Measurements from ENCODE around the gene CRHR2.
"Not testable (repeated sequence)": the region's sequence is repeated elsewhere in the genome, so short reads cannot be mapped to it uniquely, and the experiment has no call there.

CRHR2 gene

DNA sequence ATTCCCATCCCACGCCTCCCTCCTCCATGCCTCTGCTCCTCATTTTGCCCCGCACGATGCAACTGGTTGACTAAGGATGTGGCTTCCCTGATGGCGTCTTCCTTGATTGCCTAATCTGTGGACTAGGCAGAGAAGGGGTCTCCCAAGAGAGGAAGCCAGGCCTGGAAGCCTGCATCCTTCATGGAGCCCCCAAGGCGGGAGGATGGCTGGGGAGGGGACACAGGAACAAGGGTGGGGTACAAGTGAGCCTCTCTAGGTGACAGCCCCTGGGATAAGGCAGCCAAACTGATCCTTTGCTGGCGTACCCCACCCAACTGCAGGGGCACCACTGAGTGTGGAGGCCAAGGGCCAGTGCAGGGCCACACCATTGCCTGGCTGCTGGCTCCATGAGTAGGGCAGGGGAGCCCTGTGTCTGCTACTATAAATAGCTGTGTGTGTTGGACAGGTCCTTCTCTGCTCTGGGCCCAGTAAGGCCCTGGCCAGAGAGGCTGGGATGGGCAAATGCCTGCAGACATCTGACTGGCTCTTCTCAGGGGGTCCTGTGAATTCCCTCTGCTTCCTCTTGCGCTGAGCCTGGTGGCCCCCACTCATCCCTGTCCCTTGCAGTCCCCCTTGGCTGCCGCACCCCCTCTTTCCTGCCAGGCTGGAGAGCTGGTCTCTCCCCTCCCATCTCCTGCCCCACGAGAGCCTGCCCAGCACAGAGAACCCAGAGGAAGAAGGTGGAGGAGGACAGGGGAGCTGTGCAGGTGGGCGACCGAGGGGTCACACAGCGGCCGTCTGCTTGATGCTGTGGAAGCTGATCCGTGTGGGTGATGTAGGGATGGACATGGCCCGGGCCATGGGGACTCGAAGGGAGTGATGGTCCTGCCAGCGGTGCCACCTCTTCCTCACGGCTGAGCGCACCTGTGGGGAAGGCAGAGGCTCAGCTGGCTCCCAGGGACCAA, 29.3 kb downstream of the CRHR2 start:
- DNase-seq = no peak

DNA sequence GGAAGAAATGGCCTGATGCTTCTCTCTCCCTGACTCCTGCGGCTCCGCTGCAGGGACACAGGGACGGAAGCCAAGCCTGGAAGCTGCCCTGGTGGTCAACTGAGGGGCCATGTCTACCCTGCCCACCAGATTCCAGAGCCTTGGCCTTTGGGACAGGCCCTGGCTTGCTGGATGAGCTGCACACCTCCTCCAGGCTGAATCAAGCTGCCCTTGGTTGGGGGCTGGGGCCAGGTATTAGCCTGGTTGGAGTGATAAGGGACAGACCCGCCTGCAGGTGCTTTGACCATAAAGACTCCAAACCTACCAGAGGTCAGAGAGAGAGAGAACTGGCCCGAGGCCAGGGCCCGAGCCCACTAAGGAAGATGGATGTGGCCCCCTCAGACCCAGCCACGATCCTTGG, 30.1 kb downstream of the CRHR2 start:
- no peak for DNase-seq

DNA sequence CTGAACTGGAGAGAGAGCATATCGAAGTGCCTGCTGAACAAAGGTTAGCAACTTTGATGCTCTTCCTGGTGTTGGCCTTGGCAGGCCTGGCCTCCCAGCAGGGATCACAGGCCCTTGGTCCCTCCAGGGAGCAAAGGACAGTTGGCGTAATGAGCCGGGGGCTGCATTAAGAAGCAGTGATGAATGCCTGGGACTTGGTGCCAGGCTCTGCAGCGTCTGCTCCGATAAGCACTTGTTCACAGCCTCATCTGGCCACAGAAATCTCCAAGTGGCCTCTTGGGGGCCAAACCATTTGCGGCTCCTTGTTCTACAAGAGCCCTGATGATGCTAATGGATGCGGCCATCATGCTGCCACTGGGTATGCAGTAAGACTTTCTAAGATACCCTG, 31.8 kb downstream of the CRHR2 start:
- DNase-seq = no peak

DNA sequence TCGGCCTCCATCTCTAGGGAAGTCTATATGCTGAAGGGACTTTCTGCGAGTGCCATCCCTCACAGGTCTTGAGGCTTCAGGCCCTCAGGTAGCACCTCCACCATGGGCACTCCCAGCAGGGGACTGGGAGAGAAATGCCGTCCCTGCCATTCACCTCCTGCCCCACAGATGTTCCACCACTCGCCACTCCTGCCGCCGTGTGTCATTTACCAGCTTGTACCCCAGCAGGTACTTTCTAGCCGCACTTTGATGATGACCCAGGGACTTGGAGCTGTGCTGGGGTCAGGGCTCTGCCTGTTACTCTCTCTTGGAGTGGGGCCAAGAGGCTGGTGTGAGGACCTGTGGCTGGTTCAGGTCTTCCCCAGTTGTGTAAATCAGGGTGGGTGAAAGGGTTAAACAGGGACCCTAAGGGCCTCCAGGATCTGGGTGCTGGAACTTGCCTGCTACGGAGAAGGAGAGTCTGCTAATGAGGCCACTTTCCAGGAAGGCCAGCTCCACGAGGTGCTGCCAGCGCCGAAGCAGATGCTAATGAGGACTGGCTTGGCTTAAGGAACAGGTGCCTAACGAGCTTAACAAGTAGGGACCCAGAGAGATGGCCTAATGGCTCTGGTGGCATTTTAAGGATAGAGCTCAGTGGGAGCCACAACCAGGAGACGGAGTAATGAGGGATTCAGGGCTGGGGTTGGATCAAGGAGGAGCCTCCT, 32.4 kb downstream of the CRHR2 start:
- DNase-seq = no peak

DNA sequence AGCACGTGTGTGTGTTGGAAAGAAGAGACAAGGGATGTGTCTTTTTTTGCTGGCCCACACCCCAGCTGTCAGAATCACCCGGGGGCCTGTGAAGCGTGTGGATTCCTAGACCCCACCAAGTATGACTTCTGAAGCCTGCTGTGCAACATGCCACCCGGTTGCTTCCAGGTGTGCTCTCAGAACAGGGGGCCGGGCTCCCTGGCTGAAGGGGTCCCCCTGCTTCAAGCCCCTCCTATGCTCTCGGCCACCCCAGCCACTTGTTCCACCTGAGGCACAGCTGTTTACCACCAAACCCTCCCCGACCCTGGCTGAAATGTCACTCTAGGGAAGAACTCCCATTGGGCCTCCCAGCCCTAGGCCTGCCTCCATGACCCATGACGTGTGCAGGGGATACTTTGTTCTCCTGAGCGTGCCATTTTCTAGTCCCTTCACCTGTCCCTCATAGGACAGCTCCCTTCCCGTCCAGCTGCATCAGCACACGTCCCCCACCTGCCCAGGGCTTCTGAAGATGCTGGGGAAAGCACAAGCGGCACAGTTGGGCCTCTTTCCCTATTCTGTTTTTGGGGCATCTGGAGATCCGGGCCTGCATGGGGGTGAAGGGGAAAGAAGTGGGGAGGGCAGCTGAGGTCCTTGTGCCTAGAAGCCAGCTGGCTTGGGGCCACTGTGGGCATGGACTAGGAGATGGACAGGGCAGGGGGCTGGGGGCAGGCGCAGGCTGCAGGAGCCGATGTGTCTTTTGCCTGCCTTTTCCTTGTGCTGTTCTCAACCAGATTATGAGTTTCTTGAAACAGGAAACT, 33.3 kb downstream of the CRHR2 start:
- no peak for DNase-seq

DNA sequence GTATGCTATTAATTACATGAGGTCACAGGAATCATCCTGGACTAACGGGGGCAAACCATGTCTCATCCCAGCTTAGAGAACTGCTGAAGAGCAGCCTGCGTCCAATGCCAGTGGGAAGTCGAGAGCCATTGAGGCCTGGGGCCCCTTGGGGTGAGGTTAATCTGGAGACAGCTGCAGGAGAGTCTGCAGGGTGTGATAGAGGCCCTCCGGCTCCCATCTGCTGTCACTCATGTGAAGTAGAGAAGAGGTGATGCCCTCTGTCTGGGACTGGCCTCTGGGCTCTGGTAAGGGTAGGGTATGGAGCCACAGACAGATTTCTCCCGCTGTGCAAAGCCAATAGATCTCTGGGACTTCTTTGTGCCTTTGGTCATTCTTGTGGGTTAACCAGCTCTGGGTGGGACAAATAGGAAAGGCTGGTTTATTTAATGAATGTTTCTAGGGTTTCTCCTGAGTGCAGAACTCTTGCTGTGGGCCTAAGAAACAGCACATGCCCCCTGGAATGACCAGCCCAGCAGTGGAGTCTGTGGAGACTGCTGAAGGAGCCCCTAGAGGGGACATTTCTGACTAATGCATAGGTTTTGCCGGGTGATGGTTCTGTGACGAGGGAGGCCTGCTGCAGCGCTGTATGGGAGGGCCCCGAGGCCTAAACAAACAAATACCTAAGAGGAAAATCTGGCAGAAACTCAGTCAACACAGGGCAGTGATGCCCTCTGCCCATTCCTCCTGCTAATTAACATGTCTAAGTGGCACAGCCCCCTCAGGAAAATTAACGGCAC, 34.5 kb downstream of the CRHR2 start:
- DNase-seq = no peak

DNA sequence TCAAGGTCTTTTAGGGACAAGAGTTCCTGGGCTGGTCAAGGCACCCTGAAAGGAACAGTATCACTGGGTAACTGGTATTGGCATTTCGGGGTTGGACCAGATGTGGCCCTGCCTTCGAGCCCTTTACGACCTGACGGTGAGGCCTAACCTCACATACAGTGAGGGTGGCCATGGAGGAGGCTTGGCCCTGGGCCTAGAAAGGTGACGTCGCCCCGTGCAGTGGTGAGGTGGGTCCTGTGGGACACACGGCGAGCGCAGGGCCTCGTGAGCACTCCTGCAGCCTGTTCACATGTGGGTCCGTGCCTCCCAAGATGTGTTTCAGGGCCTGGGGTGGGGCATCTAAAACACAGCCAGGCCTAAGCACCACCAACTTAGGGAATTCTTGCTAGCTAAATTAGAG, 36.1 kb downstream of the CRHR2 start:
- no peak for DNase-seq

DNA sequence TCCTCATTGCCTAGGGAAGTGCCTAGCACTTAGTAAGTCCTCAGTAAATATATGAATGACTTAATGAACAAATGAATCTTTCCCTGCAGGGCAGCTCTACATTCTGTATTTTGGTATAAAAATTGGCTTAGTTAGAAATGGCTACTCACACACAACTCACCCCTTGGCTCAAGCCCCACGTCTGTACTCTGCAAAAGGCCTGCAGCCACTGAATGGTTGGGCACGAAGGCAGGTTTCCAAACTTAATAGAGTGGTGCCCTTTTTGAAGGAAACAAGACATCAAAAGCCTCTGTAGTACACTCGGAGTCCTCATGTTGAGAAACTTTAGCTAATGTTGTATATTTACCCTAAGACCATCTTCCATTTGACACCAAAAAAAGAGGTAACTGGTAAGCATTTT, 36.6 kb downstream of the CRHR2 start:
- no peak for DNase-seq

DNA sequence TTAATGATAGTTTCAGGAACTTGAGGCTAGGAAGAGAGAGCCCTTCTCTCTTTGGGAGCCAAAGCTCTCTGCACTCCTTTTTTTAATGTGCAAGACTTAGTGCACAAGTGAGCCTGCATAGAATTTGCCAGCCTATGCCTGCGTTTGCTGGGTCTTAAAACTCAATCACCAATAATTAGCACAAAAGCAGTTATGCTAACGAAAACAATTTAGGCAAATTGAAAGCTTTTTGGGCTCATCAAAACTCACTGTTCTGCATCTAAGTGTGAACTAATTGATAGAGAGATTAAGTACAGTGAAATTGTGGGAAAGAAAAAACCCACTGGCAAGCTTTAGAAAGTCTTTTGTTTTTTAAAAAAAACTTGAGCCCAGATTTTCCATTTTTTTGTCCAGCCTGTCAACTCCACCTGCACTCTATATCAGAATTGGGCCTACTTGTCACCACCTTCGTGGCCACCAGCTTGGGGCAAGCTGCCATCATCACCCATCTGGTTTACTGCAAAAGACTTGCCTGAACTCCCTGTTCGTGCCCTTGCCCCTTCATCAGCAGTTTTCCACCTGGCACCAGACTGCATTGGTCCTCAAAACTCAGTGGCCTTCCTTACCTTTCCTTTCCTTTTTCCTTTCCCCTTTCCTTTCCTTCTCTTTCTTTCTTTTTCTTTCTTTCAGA, 37.8 kb downstream of the CRHR2 start:
- DNase-seq = no peak

DNA sequence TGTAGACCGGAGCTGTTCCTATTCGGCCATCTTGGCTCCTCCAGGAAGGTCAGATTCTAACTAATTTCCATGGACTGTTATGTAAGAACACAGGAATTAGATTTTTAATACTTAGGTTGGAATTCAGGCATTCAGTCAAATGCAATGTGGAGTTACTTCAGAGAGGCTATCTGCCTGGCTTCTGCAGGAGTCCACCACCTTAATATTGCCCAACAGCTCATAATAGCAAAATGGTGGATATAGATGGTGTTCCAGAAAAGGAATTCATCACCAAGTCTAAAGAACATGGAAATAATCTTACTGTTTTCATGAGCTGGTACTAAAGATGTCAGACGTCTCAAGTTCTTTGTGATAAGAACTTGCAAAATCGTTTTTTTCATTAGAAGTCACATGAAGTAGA, 39.5 kb downstream of the CRHR2 start:
- DNase-seq = no peak

DNA sequence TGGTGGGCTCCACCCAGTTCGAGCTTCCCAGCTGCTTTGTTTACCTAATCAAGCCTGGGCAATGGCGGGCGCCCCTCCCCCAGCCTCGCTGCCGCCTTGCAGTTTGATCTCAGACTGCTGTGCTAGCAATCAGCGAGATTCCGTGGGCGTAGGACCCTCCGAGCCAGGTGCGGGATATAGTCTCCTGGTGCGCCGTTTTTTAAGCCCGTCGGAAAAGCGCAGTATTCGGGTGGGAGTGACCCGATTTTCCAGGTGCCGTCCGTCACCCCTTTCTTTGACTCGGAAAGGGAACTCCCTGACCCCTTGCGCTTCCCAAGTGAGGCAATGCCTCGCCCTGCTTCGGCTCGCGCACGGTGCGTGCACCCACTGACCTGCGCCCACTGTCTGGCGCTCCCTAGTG, 39.9 kb downstream of the CRHR2 start:
- DNase-seq = not testable (repeated sequence)

DNA sequence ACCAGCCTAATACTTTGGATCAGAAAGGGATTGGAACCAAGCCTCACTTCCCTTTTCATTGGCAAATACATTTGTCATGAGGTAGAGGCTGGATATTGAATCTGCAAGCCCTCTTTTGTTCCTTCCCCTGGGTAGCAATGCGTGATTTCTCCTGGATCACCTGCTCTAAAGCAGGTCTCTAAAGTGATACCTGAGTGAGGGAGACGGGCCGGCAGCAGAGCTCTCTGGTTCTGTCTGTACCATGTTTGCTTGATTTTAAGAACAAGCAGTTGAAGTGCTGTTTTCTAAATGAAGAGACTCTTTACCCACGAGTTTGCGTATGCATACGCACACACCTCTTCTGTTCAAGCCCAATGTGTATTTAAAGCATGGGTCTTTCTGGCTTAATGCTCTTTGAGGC, 46.5 kb downstream of the CRHR2 start:
- DNase-seq = no peak

DNA sequence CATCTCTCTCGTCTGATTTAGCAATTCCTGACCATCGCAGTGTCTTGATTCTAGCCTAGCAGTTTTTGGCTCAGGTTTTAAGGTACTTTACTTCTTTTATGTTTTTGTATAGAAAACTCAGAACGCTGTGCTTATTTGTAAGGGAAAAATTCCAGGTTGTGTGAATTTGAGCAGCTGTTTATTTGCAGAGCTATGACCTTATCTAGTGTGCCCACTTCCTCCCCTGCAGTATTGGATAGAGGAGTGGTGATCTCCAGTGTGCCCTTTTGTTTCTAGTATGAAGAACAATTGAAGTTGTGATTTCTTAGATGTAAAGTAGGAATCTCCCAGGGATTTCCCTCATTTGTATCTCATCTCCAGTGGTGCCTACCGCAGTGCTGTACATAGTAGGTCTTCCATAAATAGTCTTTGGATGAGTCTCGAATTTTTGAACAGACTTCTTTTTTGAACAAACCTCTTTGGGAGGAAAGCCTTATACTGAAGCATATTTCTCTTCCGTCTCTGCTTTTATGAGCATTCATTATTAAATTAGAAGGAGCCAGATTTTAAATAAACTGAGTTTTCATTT, 47.5 kb downstream of the CRHR2 start:
- no peak for DNase-seq

DNA sequence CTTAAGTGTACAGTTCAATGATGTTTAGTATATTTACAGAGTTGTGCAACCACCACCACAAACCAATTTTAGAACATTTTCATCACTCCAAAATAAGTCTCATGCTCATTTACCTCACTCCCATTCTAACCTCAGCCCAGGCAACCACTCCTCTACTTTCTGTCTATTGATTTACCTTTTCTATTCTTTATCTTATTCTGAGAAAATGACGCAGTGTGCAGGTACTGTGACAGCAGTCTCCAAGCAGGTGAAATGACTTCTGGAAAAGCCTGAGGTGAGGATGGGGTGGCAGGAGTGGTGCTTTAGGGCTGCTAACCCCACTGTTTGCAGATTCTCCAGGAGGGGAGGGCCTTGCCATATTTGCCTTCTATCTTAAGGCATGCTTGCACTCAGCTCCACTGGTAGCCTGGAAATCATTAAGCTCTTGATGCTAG, 48.0 kb downstream of the CRHR2 start:
- no peak for DNase-seq

DNA sequence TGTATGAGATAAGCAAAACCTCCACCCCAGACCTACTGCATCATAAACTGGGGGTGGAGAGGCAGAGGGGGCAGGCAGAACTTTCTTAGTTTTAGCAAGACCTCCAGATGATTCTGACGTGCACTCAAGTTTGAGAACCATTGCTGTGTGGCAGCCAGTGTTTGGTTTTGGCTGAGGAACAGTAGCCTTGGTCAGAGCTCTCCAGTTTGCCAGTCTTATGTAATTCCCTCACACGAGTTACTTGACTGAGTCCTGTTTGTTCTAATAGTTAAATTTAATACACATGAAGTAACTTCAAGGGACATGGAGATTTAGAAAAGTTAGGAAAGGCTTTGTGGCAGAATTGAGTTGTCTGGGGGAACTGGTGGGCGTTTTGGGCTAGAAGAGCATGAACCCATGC, 49.0 kb downstream of the CRHR2 start:
- no peak for DNase-seq

DNA sequence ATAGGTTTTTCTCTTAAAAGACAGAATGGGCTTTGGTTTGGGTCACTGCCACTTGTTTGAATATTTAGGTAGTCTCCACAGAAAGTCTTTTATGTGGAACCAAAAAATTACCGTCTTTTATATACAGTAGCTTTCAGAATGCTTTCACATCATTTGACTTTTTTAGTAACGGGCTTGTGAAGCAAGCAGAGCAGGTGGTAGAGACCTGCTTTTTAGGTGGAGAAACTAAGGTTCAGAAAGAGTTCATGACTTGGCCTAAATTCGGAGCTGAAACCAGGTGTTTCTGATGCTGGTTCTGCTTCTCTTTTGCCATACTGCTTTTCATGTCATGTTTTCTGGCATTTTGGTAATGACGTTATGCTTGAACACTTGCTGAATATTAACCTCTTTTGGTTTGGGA, 51.3 kb downstream of the CRHR2 start:
- DNase-seq = no peak

DNA sequence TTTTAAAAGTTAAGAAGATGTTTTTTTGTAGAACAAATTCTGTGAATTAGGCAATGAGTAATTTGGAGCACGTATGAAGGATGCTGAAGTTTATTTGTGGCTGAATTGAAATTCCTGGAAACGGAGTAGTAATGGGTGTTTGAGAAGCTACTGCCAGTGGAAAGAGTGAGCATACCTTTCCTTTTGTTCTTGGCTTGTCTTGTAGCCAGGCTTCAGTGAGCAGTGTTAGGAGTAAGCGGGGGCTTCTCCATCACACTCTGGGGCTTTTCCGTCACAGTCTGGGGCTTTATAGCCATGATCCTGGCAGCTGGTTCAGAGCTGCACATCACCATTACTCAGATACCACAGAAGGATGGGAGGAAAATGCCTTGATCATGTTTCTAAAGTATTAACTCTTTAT, 55.2 kb downstream of the CRHR2 start:
- no peak for DNase-seq

DNA sequence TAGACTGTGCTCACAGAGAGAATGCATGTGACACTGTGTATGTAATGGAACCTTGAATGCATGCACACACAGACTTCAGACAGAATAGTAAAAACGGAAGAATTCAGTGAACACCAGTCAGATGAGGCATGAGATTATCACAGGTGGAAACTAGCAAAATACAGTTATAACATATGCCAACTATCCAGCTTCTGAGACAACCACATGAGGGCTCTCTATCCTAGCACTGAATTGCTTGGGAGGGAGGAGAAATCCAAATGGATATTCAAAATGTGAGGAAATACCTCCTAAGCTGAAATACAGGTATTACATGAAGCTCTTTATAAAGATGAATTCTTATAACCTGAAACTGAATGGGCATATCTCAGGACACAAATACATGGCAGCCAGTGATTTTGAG, 57.0 kb downstream of the CRHR2 start:
- no peak for DNase-seq

DNA sequence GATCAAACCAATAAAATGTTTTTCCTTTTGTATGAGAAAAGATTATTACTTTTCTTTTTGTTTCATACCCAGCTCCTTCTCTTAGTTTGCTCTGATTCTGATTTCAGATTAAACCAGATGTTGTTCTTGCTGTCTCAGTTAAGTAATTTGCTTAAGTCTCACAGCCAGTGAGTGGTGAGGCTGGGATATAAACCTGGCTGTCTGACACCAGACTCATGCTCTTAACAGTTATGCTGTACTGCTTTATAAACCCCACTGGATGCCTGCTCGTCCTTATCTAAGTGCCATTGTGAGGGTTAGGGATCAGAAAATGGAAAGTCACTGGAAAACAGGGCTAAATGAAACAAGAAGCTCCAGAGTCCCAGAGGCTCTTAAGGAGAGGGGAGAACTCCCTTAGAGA, 63.3 kb downstream of the CRHR2 start:
- DNase-seq = no peak

DNA sequence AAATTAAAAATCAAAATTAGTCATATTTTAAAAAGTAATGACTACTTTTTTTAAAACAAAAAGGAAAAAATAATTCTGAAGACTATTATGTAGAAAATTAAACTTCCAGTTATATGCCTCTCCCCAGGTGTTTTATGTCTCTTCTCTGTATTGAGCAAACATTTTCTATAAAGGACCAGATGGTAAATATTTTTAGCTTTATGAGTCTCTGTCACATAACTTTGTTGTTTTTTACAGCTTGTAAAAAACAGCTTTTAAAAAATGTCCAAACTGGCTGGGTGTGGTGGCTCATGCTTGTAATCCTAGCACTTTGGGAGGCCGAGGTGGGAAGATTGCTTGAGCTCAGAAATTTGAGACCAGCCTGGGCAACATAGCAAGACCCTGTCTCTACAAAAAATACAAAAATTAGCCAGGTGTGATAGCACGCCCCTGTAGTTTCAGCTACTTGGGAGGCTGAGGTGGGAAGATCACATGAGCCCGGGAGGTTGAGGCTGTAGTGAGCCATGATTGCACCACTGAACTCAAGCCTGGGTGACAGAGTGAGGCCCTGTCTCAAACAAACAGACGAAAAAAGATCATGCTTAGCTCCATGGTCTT, 64.1 kb downstream of the CRHR2 start:
- no peak for DNase-seq

DNA sequence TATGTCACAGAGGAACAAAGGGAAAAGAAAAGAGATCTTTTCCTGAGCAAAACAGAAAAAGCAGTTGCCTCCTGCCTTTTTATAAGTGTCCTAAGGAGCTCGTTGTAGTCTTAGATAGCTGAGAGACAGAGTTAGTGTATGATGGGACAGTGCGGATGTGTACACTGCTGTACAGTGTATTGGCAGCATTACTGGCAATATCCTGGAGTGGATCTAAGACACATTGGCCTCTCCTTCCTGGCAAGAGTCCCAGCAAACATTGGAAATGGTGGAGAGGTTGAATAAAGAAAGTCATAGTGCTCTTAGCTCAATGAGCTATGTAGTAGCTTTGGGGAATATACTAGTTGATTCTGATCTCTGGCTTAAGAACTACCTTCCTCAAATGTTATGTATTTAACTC, 64.9 kb downstream of the CRHR2 start:
- no peak for DNase-seq
